Measurements from ENCODE around the gene JAM3. TPM values are rescaled to one million over a fixed set of nuclear protein-coding genes. Genes with fewer than 3 reads are reported as not detected.
A peak's percentile ranks its signal among the peaks of the same experiment; 100 is the strongest.

The JAM3 gene
- total RNA-seq, 1 experiment from 2014 or later, result 32.9 TPM

DNA sequence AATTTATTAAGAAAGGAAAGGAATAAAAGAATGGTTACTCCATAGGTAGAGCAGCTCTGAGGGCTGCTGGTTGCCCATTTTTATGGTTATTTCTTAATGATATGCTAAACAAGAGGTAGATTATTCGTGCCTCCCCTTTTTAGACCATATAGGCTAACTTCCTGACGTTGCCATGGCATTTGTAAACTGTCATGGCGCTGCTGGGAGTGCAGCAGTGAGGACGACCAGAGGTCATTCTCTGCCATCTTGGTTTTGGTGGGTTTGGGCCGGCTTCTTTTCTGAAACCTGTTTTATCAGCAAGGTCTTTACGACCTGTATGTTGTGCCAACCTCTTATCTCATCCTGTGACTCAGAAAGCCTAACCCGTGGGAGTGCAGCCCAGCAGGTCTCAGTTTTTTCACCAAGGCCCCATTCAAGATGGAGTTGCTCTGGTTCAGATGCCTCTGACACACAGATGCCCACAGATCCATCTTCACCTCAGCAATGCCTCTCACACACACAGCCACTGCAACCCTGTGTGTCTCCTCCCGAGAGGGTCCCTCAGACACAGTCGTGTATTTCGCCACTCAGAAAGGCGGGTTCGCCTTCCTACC lies 16.4 kb upstream of the JAM3 start:
- Mint-ChIP-seq H3K9me3 (no peaks in the 10 kb centered on the region), H3K4me1 (peaks cover 45% of the 10 kb centered on the region), H3K27ac (no peak overlapping the region), H3K4me3 (no peak overlapping the region), H3K36me3 (no peaks in the 10 kb centered on the region), H3K27me3 (ENCODE audit: low read depth) (peaks cover 7% of the 10 kb centered on the region; the same call in 1 of the 2 replicates)
- ChIA-PET POLR2A (interaction anchor here (1.4 kb wide), 1 partner anchor 15 kb away, joined by 3 read pairs; no protein-coding TSS in a partner anchor), CTCF (interaction anchor here (1.4 to 3.4 kb wide), 2 partner anchors 22 to 46 kb away, joined by 8 to 22 read pairs; no protein-coding TSS in a partner anchor)
- DNase-seq (ENCODE audit: low spot score) (no peak), ATAC-seq (no peak)
- TF ChIP-seq KAT7 (CRISPR knock-in tag; IDR thresholded peaks at IDR 0.05; ENCODE audit: borderline replicate concordance) (no peak), RELA (CRISPR knock-in tag; IDR thresholded peaks at IDR 0.05; ENCODE audit: borderline replicate concordance) (no peak), PRRX2 (CRISPR knock-in tag; IDR thresholded peaks at IDR 0.05) (no peak), TEAD1 (CRISPR knock-in tag; IDR thresholded peaks at IDR 0.05) (no peak), ATF1 (CRISPR knock-in tag; IDR thresholded peaks at IDR 0.05) (no peak), NR2C2 (CRISPR knock-in tag; IDR thresholded peaks at IDR 0.05) (no peak), JAZF1 (CRISPR knock-in tag; IDR thresholded peaks at IDR 0.05) (no peak), RORB (CRISPR knock-in tag; IDR thresholded peaks at IDR 0.05) (no peak), TCF7 (CRISPR knock-in tag; IDR thresholded peaks at IDR 0.05; ENCODE audit: low read depth) (no peak), NR1H2 (CRISPR knock-in tag; IDR thresholded peaks at IDR 0.05) (no peak), ZNF219 (CRISPR knock-in tag; IDR thresholded peaks at IDR 0.05; ENCODE audit: borderline replicate concordance) (no peak), SOX15 (CRISPR knock-in tag; IDR thresholded peaks at IDR 0.05) (no peak)
- TF ChIP-seq, protein P1, sequence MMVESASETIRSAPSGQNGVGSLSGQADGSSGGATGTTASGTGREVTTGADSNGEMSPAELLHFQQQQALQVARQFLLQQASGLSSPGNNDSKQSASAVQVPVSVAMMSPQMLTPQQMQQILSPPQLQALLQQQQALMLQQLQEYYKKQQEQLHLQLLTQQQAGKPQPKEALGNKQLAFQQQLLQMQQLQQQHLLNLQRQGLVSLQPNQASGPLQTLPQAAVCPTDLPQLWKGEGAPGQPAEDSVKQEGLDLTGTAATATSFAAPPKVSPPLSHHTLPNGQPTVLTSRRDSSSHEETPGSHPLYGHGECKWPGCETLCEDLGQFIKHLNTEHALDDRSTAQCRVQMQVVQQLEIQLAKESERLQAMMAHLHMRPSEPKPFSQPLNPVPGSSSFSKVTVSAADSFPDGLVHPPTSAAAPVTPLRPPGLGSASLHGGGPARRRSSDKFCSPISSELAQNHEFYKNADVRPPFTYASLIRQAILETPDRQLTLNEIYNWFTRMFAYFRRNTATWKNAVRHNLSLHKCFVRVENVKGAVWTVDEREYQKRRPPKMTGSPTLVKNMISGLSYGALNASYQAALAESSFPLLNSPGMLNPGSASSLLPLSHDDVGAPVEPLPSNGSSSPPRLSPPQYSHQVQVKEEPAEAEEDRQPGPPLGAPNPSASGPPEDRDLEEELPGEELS (CRISPR knock-in tag; IDR thresholded peaks at IDR 0.05), result no peak
- TF ChIP-seq, protein P2, sequence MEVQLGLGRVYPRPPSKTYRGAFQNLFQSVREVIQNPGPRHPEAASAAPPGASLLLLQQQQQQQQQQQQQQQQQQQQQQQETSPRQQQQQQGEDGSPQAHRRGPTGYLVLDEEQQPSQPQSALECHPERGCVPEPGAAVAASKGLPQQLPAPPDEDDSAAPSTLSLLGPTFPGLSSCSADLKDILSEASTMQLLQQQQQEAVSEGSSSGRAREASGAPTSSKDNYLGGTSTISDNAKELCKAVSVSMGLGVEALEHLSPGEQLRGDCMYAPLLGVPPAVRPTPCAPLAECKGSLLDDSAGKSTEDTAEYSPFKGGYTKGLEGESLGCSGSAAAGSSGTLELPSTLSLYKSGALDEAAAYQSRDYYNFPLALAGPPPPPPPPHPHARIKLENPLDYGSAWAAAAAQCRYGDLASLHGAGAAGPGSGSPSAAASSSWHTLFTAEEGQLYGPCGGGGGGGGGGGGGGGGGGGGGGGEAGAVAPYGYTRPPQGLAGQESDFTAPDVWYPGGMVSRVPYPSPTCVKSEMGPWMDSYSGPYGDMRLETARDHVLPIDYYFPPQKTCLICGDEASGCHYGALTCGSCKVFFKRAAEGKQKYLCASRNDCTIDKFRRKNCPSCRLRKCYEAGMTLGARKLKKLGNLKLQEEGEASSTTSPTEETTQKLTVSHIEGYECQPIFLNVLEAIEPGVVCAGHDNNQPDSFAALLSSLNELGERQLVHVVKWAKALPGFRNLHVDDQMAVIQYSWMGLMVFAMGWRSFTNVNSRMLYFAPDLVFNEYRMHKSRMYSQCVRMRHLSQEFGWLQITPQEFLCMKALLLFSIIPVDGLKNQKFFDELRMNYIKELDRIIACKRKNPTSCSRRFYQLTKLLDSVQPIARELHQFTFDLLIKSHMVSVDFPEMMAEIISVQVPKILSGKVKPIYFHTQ (CRISPR knock-in tag; IDR thresholded peaks at IDR 0.05), result no peak; the same call in 1 of the 2 replicates
- TF ChIP-seq, protein P3, sequence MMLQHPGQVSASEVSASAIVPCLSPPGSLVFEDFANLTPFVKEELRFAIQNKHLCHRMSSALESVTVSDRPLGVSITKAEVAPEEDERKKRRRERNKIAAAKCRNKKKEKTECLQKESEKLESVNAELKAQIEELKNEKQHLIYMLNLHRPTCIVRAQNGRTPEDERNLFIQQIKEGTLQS (CRISPR knock-in tag; conservative IDR thresholded peaks at IDR 0.05), result no peak
- TF ChIP-seq, protein P4, sequence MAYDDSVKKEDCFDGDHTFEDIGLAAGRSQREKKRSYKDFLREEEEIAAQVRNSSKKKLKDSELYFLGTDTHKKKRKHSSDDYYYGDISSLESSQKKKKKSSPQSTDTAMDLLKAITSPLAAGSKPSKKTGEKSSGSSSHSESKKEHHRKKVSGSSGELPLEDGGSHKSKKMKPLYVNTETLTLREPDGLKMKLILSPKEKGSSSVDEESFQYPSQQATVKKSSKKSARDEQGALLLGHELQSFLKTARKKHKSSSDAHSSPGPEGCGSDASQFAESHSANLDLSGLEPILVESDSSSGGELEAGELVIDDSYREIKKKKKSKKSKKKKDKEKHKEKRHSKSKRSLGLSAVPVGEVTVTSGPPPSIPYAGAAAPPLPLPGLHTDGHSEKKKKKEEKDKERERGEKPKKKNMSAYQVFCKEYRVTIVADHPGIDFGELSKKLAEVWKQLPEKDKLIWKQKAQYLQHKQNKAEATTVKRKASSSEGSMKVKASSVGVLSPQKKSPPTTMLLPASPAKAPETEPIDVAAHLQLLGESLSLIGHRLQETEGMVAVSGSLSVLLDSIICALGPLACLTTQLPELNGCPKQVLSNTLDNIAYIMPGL (CRISPR knock-in tag; IDR thresholded peaks at IDR 0.05), result no peak
- TF ChIP-seq, protein P5, sequence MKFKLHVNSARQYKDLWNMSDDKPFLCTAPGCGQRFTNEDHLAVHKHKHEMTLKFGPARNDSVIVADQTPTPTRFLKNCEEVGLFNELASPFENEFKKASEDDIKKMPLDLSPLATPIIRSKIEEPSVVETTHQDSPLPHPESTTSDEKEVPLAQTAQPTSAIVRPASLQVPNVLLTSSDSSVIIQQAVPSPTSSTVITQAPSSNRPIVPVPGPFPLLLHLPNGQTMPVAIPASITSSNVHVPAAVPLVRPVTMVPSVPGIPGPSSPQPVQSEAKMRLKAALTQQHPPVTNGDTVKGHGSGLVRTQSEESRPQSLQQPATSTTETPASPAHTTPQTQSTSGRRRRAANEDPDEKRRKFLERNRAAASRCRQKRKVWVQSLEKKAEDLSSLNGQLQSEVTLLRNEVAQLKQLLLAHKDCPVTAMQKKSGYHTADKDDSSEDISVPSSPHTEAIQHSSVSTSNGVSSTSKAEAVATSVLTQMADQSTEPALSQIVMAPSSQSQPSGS (CRISPR knock-in tag; IDR thresholded peaks at IDR 0.05; ENCODE audit: borderline replicate concordance, low read depth), result no peak
- TF ChIP-seq, protein P6, sequence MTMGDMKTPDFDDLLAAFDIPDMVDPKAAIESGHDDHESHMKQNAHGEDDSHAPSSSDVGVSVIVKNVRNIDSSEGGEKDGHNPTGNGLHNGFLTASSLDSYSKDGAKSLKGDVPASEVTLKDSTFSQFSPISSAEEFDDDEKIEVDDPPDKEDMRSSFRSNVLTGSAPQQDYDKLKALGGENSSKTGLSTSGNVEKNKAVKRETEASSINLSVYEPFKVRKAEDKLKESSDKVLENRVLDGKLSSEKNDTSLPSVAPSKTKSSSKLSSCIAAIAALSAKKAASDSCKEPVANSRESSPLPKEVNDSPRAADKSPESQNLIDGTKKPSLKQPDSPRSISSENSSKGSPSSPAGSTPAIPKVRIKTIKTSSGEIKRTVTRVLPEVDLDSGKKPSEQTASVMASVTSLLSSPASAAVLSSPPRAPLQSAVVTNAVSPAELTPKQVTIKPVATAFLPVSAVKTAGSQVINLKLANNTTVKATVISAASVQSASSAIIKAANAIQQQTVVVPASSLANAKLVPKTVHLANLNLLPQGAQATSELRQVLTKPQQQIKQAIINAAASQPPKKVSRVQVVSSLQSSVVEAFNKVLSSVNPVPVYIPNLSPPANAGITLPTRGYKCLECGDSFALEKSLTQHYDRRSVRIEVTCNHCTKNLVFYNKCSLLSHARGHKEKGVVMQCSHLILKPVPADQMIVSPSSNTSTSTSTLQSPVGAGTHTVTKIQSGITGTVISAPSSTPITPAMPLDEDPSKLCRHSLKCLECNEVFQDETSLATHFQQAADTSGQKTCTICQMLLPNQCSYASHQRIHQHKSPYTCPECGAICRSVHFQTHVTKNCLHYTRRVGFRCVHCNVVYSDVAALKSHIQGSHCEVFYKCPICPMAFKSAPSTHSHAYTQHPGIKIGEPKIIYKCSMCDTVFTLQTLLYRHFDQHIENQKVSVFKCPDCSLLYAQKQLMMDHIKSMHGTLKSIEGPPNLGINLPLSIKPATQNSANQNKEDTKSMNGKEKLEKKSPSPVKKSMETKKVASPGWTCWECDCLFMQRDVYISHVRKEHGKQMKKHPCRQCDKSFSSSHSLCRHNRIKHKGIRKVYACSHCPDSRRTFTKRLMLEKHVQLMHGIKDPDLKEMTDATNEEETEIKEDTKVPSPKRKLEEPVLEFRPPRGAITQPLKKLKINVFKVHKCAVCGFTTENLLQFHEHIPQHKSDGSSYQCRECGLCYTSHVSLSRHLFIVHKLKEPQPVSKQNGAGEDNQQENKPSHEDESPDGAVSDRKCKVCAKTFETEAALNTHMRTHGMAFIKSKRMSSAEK (CRISPR knock-in tag; IDR thresholded peaks at IDR 0.05; ENCODE audit: borderline replicate concordance), result 0 out of 2 replicates have a peak, but pooled peaks have one; percentile 76
- TF ChIP-seq, protein P7, sequence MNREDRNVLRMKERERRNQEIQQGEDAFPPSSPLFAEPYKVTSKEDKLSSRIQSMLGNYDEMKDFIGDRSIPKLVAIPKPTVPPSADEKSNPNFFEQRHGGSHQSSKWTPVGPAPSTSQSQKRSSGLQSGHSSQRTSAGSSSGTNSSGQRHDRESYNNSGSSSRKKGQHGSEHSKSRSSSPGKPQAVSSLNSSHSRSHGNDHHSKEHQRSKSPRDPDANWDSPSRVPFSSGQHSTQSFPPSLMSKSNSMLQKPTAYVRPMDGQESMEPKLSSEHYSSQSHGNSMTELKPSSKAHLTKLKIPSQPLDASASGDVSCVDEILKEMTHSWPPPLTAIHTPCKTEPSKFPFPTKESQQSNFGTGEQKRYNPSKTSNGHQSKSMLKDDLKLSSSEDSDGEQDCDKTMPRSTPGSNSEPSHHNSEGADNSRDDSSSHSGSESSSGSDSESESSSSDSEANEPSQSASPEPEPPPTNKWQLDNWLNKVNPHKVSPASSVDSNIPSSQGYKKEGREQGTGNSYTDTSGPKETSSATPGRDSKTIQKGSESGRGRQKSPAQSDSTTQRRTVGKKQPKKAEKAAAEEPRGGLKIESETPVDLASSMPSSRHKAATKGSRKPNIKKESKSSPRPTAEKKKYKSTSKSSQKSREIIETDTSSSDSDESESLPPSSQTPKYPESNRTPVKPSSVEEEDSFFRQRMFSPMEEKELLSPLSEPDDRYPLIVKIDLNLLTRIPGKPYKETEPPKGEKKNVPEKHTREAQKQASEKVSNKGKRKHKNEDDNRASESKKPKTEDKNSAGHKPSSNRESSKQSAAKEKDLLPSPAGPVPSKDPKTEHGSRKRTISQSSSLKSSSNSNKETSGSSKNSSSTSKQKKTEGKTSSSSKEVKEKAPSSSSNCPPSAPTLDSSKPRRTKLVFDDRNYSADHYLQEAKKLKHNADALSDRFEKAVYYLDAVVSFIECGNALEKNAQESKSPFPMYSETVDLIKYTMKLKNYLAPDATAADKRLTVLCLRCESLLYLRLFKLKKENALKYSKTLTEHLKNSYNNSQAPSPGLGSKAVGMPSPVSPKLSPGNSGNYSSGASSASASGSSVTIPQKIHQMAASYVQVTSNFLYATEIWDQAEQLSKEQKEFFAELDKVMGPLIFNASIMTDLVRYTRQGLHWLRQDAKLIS (CRISPR knock-in tag; IDR thresholded peaks at IDR 0.05; ENCODE audit: borderline replicate concordance), result no peak

Measured in WTC11 (cell line).